Prostate gland (tissue), 2 donors: ENCODE data around the gene FBXW7.

Experiments
- CTCF ChIP-seq, 4 experiments: fragments of 200-600 bp in 2 of 4; fragments of 450-650 bp in 2 of 4; sonication (generic) in 2 of 4; IDR thresholded peaks; 1 replicate in 3 of 4; 2 replicates in 1 of 4; pipeline ENCODE4 v1.5.1; 2016 to 2019; ENCODE audit warnings: antibody characterized with exemption in 4 of 4, mild to moderate bottlenecking in 2 of 4, moderate library complexity in 2 of 4
- POLR2A ChIP-seq: fragments of 450-650 bp; IDR thresholded peaks from one replicate; pipeline ENCODE4 v1.6.1; 2016; ENCODE audit warnings: antibody characterized with exemption, mild to moderate bottlenecking

GRCh38 chr4:152460488-152460887, 75.4 kb downstream of the FBXW7 start:
- no peak for TF ChIP-seq POLR2A
- TF ChIP-seq CTCF (IDR thresholded peaks at IDR 0.05), result no peak
